ENCODE data around the gene LRP1B.

- TF ChIP-seq ZNF274 (IDR thresholded peaks at IDR 0.05; ENCODE audit: low read depth, low read length) (no peak), SUZ12 (IDR thresholded peaks at IDR 0.05; ENCODE audit: extremely low read depth, insufficient read depth, insufficient read length) (no peak)
These were observed 1855.4 kb downstream of the LRP1B start for GRCh38 chr2:140275427-140275826.

Data from NT2/D1 (cell line).